GM11168 (cell line): Measurements from ENCODE around the gene DOK3.

Source experiments
- in situ Hi-C: fragments of 300-500 bp; cut with MboI; formaldehyde crosslinking; loops from one replicate; pipeline ENCODE4 v1.12.0; 2022; ENCODE audit warnings: low sequenced_read_pairs; ENCODE audit not compliant: unreplicated experiment

The DOK3 gene

DNA sequence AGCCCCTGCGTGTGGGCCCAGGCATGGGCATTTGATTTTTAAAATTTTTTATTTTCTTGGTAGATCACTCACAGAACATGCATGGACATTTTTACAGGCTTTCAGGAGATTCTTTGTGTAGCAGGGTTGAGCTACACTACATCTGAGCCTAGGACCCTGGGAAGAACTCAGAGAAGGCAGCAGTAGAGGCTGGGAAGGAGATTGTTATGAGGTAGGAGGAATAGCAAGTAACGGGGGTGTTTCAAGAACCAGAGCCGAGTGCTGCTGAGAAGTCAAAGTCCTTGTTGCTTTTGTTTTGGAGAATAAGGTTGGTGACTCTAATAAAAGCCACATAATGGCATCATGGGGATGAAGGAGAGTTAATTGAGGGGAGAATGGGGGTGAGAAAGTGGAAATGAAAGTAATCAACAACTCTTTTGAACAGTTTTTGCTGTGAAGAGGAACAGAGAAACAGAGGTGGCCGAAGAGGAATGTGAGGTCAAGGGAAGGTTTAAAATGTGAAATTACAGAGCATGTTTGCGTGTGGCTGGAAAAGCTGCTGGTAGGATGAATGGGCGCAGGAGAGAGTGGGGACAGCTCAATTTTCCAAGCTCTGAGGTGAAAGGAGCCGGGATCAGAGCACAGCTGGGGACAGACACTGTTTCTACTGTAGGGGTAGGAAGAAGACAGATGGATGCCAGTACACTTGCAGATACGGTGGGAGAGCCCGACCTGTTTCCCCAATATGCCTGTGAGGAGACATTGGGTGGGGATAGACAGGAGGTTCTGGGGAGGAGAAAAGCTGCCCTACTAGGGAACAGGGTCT lies 7.5 kb downstream of the DOK3 start:
- in situ Hi-C loops, result no loop called here

DNA sequence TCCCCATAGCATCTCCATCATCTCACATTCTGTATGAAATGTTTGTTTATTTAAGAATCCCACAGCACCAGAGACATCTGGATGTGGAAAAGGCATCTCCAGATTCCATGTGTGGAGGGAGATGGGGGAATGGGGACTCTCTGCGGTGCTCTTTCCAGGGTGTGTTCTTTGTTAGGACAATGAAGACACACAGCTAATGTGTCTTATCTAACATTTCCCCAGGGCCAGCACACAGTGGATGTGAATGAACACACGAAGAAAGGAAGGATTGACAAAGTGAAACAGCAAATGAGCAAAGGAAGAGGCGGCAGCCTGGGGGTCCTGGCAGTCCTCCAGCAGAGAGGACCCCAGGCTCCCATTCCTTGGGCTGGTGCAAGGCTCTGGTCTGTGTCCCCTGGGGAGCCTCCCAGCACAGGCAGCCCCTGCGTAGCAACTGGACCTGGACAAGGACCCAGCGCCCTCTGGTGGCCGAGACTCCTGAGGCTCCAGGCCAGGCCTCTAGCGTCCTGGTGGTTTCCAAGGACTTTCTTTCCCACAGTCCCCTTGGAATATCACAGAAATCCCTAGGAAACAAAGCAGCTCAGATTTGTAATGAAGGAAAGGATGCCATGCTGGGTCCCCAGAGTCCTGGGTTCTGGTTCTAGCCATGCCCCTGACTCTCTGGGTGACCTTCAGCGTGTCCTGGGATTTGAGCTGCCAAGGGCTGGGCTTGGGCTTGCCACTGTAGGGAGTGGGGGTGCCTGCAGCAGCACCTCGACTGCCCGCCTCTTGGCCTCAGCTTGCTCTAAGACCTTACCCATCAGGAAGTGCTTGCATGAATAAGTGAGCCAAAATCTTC lies 8.7 kb downstream of the DOK3 start:
- in situ Hi-C loops, result no loop called here

DNA sequence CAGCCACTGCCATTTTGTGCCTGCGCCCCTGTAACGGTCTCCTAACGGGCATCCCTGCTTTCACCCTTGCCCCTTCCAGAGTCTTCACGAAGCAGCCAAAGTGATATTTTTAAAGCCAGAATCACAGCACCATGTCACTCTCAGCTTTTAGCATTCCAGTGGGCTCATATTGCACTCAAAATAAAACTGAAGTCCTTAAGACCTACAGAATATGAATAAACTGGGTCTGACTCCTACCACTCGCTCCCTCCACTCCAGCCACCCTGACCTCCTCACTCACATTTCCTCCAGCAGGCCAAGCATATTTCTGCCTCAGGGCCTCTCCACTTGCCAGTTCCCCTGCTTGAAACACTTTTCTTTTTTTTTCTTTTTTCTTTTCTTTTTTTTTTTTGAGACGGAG lies 9.8 kb downstream of the DOK3 start:
- in situ Hi-C loops, result no loop called here

DNA sequence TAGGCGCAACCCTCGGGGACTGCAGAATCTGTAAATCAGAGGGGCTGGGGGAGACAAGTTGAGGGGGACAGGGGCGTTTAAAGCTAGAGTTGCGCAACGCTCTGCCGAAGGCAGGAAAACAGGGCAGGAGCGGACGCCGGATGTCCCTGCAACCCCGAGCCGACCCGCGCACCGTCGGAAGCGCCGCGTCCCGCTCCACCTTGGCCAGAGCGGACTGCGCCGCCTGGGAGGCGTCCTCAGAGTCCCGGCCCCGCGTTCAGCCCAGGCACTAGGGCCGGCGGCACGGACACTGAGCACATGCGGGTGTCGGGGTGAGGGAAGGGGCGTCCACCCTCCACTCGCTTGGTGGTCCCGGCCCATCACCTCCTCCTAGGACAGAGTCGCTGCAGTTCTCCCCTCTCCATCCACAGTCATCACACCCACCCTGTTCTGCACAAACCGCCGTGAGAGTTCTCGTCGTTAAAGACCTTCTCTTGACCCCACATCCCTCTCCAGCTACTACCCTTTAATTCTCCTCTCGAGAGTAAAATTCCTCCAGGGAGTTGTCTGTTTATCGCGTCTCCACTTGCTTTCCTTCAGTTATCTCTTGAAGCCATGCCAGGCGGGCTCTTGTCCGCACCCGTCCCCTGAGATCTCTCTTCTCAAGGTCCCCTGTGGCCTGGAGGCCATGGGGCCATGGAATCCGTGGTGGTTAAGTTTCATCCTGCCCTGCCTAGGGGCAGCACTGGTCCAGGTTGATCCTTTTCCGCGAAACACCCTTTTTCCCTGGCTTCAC lies 11.4 kb downstream of the DOK3 start:
- in situ Hi-C loops, result no loop called here

DNA sequence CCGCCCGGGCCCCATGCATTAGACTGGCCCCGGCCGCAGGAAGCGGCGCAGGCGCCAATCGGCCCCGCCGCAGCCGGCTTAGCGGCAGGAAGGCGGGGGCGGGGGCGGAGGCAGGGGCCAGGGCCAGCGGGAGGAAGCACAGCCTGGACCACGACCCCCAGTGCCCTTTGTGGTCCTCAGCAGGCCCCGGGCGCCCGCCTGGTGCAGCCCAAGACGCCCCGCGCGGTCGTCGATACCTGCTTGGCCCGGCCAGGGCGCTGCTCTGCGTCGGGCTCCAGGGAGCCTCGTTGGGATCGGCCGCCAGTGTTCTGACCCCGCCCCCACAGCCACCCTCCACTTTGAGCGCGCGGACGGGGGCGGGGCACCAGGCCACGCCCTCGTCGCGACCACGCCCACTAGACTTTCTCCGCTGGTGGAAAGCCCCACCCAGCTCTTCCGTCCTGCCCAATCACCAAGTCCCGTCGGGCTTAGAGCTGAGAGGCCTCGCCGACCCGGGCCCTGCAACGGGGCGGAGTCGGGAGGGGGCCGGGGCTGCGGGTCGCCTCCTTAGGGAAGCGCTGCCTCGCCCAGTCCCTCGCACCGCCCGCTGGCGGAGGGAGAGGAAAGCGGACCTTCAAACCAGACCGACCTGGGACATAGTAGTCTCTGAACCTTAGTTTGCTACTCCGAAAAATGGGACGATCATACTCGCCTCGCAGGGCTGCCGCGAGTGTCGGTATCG lies 12.2 kb downstream of the DOK3 start, which contains the start of gene PDLIM7:
Gene PDLIM7 (minus strand): TSS at position 313 of the 721 bp plus-strand sequence. CDS start 1,092 bp downstream, outside the sequence.
- in situ Hi-C loops, result no loop called here

DNA sequence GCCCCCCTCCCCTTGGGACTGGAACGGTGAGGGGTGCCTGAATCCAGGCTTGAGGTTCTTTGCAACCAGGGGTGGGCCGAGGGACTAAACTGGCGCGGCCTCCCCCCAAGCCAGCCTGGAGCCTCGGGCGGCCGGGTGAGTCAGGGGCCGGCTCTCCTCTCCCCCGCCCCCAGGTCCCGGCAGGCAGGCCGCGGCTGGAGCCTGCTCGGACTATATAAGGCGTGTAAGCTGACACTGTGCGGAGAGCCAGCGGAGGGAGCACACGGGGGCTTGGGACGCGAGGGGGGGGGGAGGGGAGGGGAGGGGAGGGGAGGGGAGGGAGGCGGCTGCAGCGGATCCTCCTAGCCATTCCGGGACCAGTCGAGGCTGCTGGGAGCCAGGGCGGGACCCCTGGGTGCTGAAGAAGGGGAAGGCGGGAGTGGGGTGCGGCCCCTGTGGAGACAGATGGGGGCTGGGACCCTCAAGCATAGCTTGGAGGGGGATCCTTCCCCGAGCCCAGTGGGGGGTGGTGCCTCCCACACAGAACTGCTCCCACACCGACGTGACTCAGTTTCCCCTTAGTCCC lies 12.8 kb downstream of the DOK3 start:
- in situ Hi-C loops, result no loop called here

DNA sequence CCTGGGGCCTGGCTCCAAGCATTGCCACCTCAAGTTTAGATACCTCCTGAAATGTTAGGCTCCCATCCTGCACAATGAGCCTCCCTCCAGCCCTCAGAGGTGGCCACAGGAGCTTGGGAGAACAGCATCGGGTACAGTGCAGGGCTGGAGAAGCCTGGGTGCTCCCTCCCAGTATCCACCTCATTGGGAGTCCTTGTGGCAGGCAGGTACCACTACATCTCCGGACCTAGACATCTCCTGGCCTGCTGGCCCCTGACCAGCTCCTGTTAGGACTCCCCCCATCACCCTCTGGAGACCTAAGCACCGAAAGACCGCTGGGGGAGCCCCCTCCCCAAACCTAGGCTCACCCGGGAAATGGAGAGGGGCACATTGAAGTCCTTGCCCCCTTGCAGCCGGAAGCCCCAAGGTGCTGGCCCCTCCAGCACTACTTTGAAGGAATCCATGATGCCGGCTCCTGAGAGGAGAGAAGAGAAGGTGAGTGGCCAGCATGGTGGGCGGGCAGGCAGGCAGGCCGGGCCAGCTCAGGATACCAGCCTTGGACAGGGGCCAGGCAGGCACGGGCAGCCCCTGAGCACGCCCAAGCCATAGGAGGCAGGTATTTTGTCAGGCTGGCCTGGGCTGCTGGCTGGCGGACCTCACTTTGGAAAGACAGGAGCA lies 13.4 kb downstream of the DOK3 start:
- in situ Hi-C loops, result no loop called here

DNA sequence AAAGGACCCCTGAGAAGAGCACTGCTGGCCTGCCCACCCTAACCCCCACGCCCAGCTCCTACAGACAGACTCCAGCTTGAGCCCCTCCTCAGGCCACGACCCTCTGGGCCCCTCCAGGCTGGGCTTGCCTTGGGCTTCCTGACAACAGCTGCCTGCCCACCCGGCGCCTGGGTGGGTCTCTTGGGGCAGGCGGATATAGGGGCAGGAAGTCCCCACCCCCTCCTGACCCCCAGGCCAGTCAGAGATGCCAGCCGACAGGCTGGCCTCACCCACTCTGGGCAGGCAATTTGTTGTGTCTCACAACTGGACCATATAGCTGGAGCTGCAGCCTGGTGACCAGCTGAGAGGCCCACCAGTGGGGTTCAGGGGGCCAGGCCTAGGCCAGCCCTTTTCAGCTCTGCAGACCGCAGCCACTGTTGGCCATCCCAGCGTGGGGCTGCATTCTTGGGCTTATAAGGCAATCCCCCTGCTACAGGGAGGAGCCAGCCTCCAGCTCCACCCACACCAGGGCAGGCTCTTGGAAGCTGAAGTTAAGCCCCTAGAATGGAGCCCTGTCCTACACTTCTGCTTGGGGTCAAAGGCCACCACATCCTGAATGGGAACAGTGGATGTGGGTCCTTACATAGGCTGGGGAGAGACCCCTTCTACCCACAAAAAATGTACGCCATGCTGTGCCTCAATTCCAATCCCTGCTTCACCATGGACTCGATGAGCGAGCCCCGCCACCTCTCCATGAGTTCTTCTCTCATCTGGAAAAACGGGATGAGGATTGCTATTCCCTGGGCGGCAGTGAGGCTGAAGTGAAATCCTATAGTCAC lies 14.2 kb downstream of the DOK3 start:
- in situ Hi-C loops, result no loop called here

DNA sequence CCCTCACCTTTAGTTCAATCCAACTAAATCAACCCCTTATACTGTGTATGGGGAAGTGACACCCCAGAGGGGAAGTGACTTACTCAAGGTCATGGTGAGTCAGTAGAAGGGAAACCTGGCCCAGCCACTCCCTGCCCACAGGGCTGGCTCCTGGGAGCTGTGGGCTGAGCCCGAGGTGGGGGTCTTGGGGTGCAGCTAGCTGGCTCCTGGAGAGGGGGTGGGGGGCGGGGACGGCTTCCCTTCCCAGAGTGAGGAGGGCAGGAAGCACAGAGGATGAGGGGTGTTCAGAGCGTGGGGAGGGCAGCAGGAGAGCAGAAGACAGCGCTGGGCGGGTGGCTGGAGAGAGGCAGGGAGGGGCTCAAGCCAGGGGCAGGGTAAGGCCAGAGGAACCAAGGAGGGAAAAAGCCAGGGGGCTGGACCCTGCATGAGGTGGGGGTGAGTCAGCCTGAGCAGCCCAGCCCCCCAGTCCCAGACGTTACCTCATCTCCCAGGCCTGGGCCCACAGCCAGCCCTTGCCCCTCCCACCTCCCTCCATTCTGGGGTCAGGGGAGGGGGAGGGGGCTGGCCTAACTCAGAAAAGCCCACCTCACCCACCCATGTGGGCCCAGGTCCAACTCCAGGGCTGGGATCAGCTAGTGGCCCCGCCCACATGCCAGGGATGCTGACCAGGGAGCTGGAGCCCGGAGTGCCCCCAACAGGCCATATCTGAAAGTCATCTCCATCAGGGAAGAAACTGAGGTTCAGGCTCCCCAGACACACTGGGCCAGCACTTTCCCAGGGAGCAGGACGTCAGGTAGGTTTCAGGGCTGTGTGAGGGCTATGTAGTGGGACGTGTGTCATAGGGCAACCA lies 15.1 kb downstream of the DOK3 start:
- in situ Hi-C loops, result no loop called here

DNA sequence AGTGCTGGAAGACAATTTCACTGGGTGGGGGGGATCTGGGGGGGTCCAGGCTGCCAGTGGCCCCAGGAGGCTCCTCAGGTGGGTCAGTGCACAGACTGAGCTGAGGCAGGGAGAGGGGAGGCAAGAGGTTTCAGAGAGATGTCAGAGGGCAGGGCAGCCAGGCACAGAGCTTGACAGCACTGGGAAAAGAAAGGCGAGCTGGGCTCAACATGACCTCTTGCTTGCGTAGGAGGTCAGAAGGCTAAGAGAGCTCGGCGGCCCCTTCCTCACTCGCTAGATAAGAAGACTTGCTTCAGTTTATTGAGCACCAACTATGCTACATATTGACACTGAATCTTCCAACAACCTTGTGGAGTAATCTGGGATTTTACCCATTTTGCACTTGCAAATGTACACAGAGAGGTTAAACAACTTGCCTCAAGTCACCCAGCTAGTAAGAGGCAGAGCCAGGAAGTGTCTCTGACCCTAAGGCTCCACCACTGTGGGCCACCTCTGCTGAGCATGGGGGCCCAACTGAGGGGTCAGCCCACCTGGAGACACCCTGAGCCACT lies 15.8 kb downstream of the DOK3 start:
- in situ Hi-C loops, result no loop called here

DNA sequence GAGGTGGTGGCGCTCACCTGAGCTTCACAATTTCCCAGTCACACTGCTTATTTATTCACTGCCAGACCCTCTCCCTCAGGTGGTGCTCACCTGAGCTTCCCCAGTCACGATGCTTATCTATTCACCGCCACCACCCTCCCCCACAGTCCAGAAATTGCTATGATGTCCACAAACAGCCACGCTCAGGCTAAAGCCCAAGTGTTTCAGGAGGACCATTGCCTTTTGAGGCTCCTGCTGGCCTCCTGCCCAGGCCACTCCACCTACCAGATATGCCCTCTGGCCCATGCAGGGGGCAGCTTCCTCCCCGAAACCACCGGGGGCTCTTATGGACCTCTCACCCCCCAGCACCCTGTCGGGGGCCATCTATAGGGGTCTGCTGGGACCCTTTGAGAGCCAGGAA lies 16.8 kb downstream of the DOK3 start:
- in situ Hi-C loops, result no loop called here

DNA sequence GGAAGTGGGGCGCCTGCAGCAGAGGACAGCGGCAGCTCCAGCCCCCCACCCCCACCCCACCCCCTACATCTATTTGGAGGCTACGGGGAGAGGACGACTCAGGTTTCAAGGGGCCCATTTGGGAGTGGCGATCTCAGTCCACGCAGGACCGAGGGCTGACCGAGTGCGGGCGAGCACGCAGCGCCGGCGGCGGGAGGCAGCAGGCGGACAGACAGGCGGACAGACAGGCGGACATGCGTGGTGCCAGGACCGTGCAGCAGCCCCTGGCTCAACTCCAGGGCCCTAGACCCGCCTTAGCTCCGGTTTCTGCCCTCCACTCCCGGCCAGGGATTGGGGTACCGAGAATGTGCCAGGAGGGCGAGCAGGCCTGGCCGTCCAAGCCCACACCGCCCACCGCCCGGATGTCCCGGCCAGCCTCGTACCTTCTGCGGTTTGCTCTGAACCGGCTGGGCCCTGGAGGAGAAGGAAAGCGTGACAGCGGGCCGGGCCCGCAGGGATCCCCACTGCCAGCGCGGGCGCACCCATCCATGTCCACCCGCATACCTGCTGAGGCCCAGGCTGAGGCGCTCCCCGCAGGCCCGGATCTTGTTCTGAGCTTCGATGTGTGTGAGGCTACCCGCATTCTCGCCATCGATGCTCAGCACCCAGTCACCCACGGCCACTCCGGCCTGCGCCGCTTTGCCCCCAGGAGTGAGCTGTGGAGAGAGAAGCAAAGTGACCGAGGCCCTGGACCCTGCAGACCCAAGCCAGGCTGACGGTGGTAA lies 17.5 kb downstream of the DOK3 start:
- in situ Hi-C loops, result no loop called here

DNA sequence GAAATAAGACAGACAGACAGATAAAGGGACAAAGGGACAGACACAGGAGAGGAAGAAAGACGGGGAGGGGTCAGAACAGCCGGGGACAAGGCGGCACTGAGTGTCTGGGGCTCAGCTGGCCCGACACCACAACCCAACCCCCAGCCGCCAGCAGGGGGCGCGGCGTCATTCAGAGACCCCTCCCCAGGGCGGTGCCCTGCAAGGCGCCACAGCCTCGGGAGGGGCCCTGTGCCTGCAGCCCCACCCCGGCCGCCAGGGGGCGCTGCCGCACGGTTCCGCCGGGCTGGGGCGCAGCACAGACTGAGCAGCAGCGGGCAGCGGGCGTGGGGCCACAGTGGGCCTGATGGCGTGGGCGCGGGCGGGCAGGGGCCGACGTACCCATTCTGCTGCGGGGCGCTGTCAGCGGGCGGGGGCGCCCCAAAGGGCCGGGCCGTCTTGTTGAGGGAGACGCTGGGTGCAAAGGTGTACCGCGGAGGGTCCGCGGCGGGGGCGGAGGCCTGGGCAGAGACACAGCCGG lies 18.1 kb downstream of the DOK3 start:
- in situ Hi-C loops, result no loop called here

DNA sequence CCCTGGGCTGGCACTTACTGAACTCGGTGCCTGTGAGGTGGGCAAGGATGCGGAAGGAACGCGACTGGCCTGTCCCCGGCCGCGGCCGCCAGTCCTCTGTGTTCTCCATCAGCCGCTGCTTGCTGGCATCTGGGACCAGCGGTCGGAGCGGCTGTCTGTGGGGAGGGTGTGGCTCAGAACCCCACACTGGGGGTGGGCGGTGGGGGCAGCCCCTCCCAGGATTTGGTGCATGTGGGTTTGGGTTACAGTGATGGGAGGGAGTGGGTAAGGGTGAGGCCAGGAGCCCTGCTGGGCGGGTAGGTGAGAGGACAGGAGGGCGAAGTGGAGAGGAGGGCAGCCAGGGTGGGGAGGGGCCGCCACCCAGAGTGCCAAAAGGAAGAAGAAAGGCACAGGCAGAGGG lies 18.6 kb downstream of the DOK3 start:
- in situ Hi-C loops, result no loop called here

DNA sequence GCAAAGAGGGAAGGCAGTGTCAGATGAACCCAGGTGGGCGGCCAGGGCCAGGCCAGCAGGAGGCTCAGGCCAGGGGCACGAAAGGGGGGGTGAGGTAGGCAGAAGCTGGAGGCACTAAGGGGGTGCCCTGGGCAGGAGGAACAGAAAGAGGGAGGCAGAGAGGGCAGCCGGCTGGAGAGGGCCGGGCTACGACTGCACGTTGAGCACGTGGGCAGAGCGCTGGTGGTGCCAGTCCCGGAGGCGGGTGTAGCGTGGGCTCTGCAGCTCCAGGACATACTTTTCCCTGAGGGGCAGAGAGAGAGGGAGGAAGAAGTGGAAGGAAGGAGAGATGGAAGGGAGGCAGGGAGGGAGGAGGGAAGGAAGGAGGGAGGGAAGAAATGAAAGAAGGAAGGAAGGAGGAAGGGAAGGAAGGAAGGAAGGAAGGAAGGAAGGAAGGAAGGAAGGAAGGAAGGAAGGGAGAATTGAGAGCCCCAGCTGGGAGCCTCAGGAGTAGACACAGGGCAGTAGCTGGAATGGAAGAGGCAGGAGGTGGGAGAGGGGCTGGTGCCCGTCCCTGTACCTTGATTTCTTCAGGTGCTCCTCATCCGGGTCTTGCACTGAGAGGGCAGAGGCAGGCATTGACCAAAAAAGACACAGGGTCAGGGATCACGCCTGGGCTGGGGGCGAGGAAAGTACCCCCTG lies 19.2 kb downstream of the DOK3 start:
- in situ Hi-C loops, result no loop called here
